OCI-LY1 (cell line): ENCODE data around the gene MYO1E.
A peak's percentile ranks its signal among the peaks of the same experiment; 100 is the strongest.

ENCODE experiments used
- H2AFZ ChIP-seq: fragments of 200-600 bp; sonication (generic), shearing (Covaris generic); 2 replicates; pipeline ENCODE4 v1.6.0; 2014; ENCODE audit warnings: antibody characterized with exemption, mild to moderate bottlenecking, low read length
- H3F3A ChIP-seq: fragments of 200-600 bp; sonication (generic), shearing (Covaris generic); 2 replicates; pipeline ENCODE4 v1.6.0; 2014; ENCODE audit warnings: mild to moderate bottlenecking, antibody characterized with exemption, low read length, moderate library complexity; ENCODE audit not compliant: insufficient read depth
- H3K27ac ChIP-seq: fragments of 200-600 bp; sonication (generic); 2 replicates; pipeline ENCODE4 v1.5.1; 2014; ENCODE audit warnings: low read length, mixed run types, mild to moderate bottlenecking, low read depth; ENCODE audit not compliant: poor library complexity, severe bottlenecking
- H3K27me3 ChIP-seq: fragments of 200-600 bp; sonication (generic); 2 replicates; pipeline ENCODE4 v1.6.0; 2014; ENCODE audit warnings: antibody characterized with exemption, mild to moderate bottlenecking, low read length, moderate library complexity; ENCODE audit not compliant: insufficient read depth
- H3K36me3 ChIP-seq: fragments of 200-600 bp; sonication (generic); 2 replicates; pipeline ENCODE4 v1.6.1; 2014; ENCODE audit warnings: mild to moderate bottlenecking, antibody characterized with exemption, low read length, moderate library complexity, mixed read lengths; ENCODE audit not compliant: insufficient read depth
- H3K4me1 ChIP-seq: fragments of 200-600 bp; sonication (generic); 2 replicates; pipeline ENCODE4 v1.5.1; 2014; ENCODE audit warnings: mild to moderate bottlenecking, low read length, moderate library complexity; ENCODE audit not compliant: insufficient read depth, severe bottlenecking
- H3K4me2 ChIP-seq: fragments of 200-600 bp; sonication (generic), shearing (Covaris generic); 2 replicates; pipeline ENCODE4 v1.6.1; 2014; ENCODE audit warnings: low read length
- H3K4me3 ChIP-seq: fragments of 200-600 bp; sonication (generic); 2 replicates; pipeline ENCODE4 v1.5.1; 2014; ENCODE audit warnings: low read length, low read depth, mild to moderate bottlenecking, mixed read lengths; ENCODE audit not compliant: poor library complexity, severe bottlenecking
- H3K79me2 ChIP-seq: fragments of 200-600 bp; shearing (Covaris generic); 2 replicates; pipeline ENCODE4 v1.6.1; 2016; ENCODE audit warnings: mixed run types, low read length, mixed read lengths; ENCODE audit not compliant: insufficient read depth
- H3K9ac ChIP-seq: fragments of 200-600 bp; sonication (generic), shearing (Covaris generic); 2 replicates; pipeline ENCODE4 v1.6.1; 2014; ENCODE audit warnings: mild to moderate bottlenecking, low read length, mixed read lengths
- H3K9me2 ChIP-seq: fragments of 200-600 bp; sonication (generic), shearing (Covaris generic); 2 replicates; pipeline ENCODE4 v1.6.1; 2014; ENCODE audit warnings: low read depth, mild to moderate bottlenecking, low read length, mixed read lengths
- H3K9me3 ChIP-seq: fragments of 200-600 bp; shearing (Covaris generic); 2 replicates; pipeline ENCODE4 v1.6.1; 2014; ENCODE audit warnings: low read length, mixed read lengths
- H4K20me1 ChIP-seq: fragments of 200-600 bp; sonication (generic), shearing (Covaris generic); 2 replicates; pipeline ENCODE4 v1.6.0; 2016; ENCODE audit warnings: mild to moderate bottlenecking, low read length; ENCODE audit not compliant: insufficient read depth
- CTCF ChIP-seq: fragments of 200-600 bp; sonication (generic), shearing (Covaris generic); IDR thresholded peaks from 2 replicates; pipeline ENCODE4 v1.5.1; 2017; ENCODE audit warnings: mild to moderate bottlenecking, antibody characterized with exemption, low read length, moderate library complexity, mixed read lengths
- EZH2 ChIP-seq: fragments of 200-600 bp; sonication (generic), shearing (Covaris generic); IDR thresholded peaks from 2 replicates; pipeline ENCODE4 v1.8.0; 2017; ENCODE audit warnings: borderline replicate concordance, mixed run types, mild to moderate bottlenecking, antibody characterized with exemption, low read length, moderate library complexity, mixed read lengths

Gene MYO1E

DNA sequence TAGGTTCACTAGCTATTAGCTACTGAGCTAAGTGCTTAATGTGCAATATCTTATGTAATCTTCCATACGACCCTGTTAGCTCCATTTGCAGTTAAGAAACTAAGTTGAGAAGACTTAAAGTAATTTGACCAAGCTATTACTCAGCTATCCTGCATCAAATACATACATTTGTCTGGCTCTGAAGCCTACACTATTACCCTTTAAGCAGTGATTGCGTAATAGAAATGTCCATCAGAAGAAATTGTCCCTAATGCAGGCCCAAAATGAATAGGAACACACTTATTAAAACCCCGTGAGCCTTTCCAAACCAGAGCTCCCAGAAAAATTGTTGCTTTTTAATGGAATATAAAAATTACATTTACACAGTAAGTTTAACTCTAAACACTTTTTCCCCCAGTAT lies 5.3 kb upstream of the MYO1E start:
- Histone ChIP-seq H3K36me3 (peaks cover 24% of the 10 kb centered on the region), H3K9me2 (no peaks in the 10 kb centered on the region), H3F3A (no peaks in the 10 kb centered on the region), H3K9me3 (no peaks in the 10 kb centered on the region), H3K9ac (no peak overlapping the region), H3K27ac (peak overlapping the region; percentile 74), H3K4me3 (no peak overlapping the region), H3K4me1 (peaks cover 42% of the 10 kb centered on the region), H4K20me1 (no peaks in the 10 kb centered on the region), H3K4me2 (peak overlapping the region; percentile 4; the same call in 1 of the 2 replicates), H2AFZ (no peak overlapping the region), H3K27me3 (no peaks in the 10 kb centered on the region), H3K79me2 (peaks cover 27% of the 10 kb centered on the region)
- TF ChIP-seq CTCF (no peak), EZH2 (no peak)

DNA sequence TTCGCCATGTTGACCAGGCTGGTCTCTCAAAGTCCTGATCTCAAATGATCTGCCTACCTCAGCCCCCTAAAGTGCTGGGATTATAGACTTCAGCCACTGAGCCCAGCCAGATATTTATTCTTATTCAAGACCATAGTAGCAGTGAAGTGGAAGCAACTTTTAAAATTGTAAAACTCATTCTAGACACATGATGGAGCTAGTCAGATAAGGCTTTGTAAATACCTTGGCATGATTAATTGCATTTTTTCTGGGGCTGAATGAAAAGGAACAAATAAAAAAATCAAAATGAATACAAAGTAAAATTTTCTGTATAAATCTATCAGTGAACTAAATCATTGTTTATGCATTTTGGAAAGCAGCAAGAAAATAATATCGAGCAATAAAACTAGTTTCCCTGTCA lies 4.1 kb upstream of the MYO1E start:
- H3K9ac ChIP-seq = peak overlapping the region; percentile 37; the same call in 1 of the 2 replicates

GRCh38 chr15:59373215-59373614 lies 544 bp upstream of the MYO1E start:
- peaks cover 69% of the 10 kb centered on the region for H3K79me2 ChIP-seq
- peak overlapping the region; percentile 79 for H3K4me2 ChIP-seq
- H3K27ac ChIP-seq = peak overlapping the region; percentile 86
- no peak overlapping the region for H2AFZ ChIP-seq
- H3F3A ChIP-seq = 0 out of 2 replicates have a peak, but pooled peaks cover 3% of the 10 kb centered on the region
- peak overlapping the region; percentile 99 for H3K9ac ChIP-seq
- H3K27me3 ChIP-seq = no peaks in the 10 kb centered on the region
- H3K4me1 ChIP-seq = peaks cover 67% of the 10 kb centered on the region
- no peaks in the 10 kb centered on the region for H4K20me1 ChIP-seq
- peaks cover 7% of the 10 kb centered on the region; the same call in 1 of the 2 replicates for H3K36me3 ChIP-seq
- H3K9me2 ChIP-seq = no peaks in the 10 kb centered on the region
- no peak for TF ChIP-seq CTCF
- TF ChIP-seq EZH2 = no peak
- H3K4me3 ChIP-seq = peak overlapping the region; percentile 87
- no peaks in the 10 kb centered on the region for H3K9me3 ChIP-seq

More for the DNA sequence above, 4.1 kb upstream of the MYO1E start:
- Histone ChIP-seq H3K4me1 (peaks cover 42% of the 10 kb centered on the region), H3K27me3 (no peaks in the 10 kb centered on the region), H3K4me3 (no peak overlapping the region), H3F3A (no peaks in the 10 kb centered on the region), H4K20me1 (no peaks in the 10 kb centered on the region), H3K79me2 (peaks cover 36% of the 10 kb centered on the region), H3K4me2 (peak overlapping the region; percentile 28; the same call in 1 of the 2 replicates), H2AFZ (no peak overlapping the region), H3K9me2 (no peaks in the 10 kb centered on the region), H3K9me3 (no peaks in the 10 kb centered on the region), H3K36me3 (peaks cover 12% of the 10 kb centered on the region), H3K27ac (peak overlapping the region; percentile 74)
- peak; percentile 57 for TF ChIP-seq CTCF
- TF ChIP-seq EZH2 = no peak
